GM23338 (cell line): ENCODE results near the gene SLC41A3. TPM values are rescaled to one million over a fixed set of nuclear protein-coding genes. Genes with fewer than 3 reads are reported as not detected.

Experiments
- ATAC-seq: fragments of 200-7000 bp; cut with Tn5 transposase; 3 replicates; pipeline ENCODE4 v1.9.1; 2020
- DNase-seq: peaks from one replicate; pipeline ENCODE4 v3.0.0-alpha.2; 2015; ENCODE audit warnings: low spot score
- H2AFZ ChIP-seq: fragments of 200-600 bp; sonication (generic); 2 replicates; pipeline ENCODE4 v1.8.0; 2016; ENCODE audit warnings: antibody characterized with exemption, mild to moderate bottlenecking, moderate library complexity
- H3F3A ChIP-seq: fragments of 200-600 bp; sonication (generic); replicated peaks from 2 replicates; pipeline ENCODE4 v1.8.0; 2017; ENCODE audit warnings: antibody characterized with exemption, mixed run types, low read depth
- H3K27ac ChIP-seq: fragments of 200-600 bp; sonication (generic); 2 replicates; pipeline ENCODE4 v1.6.1; 2016; ENCODE audit warnings: low read depth
- H3K27me3 ChIP-seq: fragments of 200-600 bp; sonication (generic); 2 replicates; pipeline ENCODE4 v1.8.0; 2016; ENCODE audit warnings: mild to moderate bottlenecking, mixed run types, moderate library complexity; ENCODE audit not compliant: insufficient read depth
- H3K36me3 ChIP-seq: fragments of 200-600 bp; sonication (generic); 2 replicates; pipeline ENCODE4 v1.8.0; 2016; ENCODE audit warnings: mild to moderate bottlenecking; ENCODE audit not compliant: insufficient read depth
- H3K4me1 ChIP-seq: fragments of 200-600 bp; sonication (generic); 2 replicates; pipeline ENCODE4 v1.8.0; 2016; ENCODE audit warnings: mild to moderate bottlenecking, moderate library complexity; ENCODE audit not compliant: insufficient read depth
- H3K4me2 ChIP-seq: fragments of 200-600 bp; sonication (generic); 2 replicates; pipeline ENCODE4 v1.7.1; 2017; ENCODE audit warnings: mixed run types
- H3K4me3 ChIP-seq: fragments of 200-600 bp; sonication (generic); 2 replicates; pipeline ENCODE4 v1.6.1; 2016; ENCODE audit warnings: mixed run types
- H3K79me2 ChIP-seq: fragments of 200-600 bp; sonication (generic); replicated peaks from 2 replicates; pipeline ENCODE4 v1.8.0; 2017; ENCODE audit warnings: mild to moderate bottlenecking; ENCODE audit not compliant: insufficient read depth
- H3K9me2 ChIP-seq: fragments of 200-600 bp; sonication (generic); 2 replicates; pipeline ENCODE4 v1.8.0; 2017; ENCODE audit not compliant: insufficient read depth
- H4K20me1 ChIP-seq: fragments of 200-600 bp; sonication (generic); replicated peaks from 2 replicates; pipeline ENCODE4 v1.8.0; 2017; ENCODE audit warnings: mild to moderate bottlenecking; ENCODE audit not compliant: insufficient read depth
- H3K27ac Mint-ChIP-seq: 2 replicates; pipeline ENCODE4 v1.8.0; 2020; ENCODE audit warnings: inconsistent platforms, mild to moderate bottlenecking, moderate library complexity, mixed read lengths
- H3K27me3 Mint-ChIP-seq: 3 replicates; pipeline ENCODE4 v1.8.0; 2022; ENCODE audit warnings: low read depth, mild to moderate bottlenecking, moderate library complexity, mixed read lengths, inconsistent platforms; ENCODE audit not compliant: insufficient read depth, poor library complexity
- H3K36me3 Mint-ChIP-seq: 3 replicates; pipeline ENCODE4 v1.8.0; 2021; ENCODE audit warnings: low read depth, mild to moderate bottlenecking, inconsistent platforms, moderate library complexity, mixed read lengths
- H3K4me1 Mint-ChIP-seq: 3 replicates; pipeline ENCODE4 v1.8.0; 2020; ENCODE audit warnings: mild to moderate bottlenecking, inconsistent platforms, mixed read lengths
- H3K4me3 Mint-ChIP-seq: 3 replicates; pipeline ENCODE4 v1.8.0; 2021; ENCODE audit warnings: moderate library complexity, mild to moderate bottlenecking, inconsistent platforms, mixed read lengths
- H3K9me3 Mint-ChIP-seq: 3 replicates; pipeline ENCODE4 v1.8.0; 2020; ENCODE audit warnings: moderate library complexity, mild to moderate bottlenecking, inconsistent platforms, mixed read lengths
- EZH2 ChIP-seq: fragments of 200-600 bp; sonication (generic); IDR thresholded peaks from one replicate; pipeline ENCODE4 v1.8.0; 2017; ENCODE audit warnings: antibody characterized with exemption, mild to moderate bottlenecking, low read depth; ENCODE audit not compliant: unreplicated experiment
- EZH2phosphoT487 ChIP-seq: fragments of 200-600 bp; sonication (generic); IDR thresholded peaks from one replicate; pipeline ENCODE4 v1.8.1; 2018; ENCODE audit warnings: antibody characterized with exemption; ENCODE audit not compliant: unreplicated experiment
- JUNB ChIP-seq: IDR thresholded peaks from one replicate; pipeline ENCODE4 v1.6.1; 2016; ENCODE audit warnings: antibody characterized with exemption; ENCODE audit not compliant: unreplicated experiment
- NANOG ChIP-seq: IDR thresholded peaks from 2 replicates; pipeline ENCODE4 v1.6.1; 2016; ENCODE audit warnings: antibody characterized with exemption, borderline replicate concordance
- POLR2AphosphoS5 ChIP-seq: IDR thresholded peaks from 2 replicates; pipeline ENCODE4 v1.6.1; 2016; ENCODE audit warnings: antibody characterized with exemption, low read depth
- ZNF114 ChIP-seq: fragments of 250-450 bp; sonication (Bioruptor Pico); IDR thresholded peaks from 2 replicates; pipeline ENCODE4 v1.5.0; 2020; ENCODE audit warnings: mild to moderate bottlenecking, moderate library complexity
- ZNF331 ChIP-seq: fragments of 250-450 bp; sonication (Bioruptor Pico); IDR thresholded peaks from 2 replicates; pipeline ENCODE4 v1.5.0; 2020; ENCODE audit warnings: low read depth, mild to moderate bottlenecking, moderate library complexity
- polyA plus RNA-seq: library from polyadenylated mRNA; unstranded; fragments of >200 nt; fragmentation: Nextera tagmentation; extraction: Ambion mirVana; gene quantifications from 2 replicates; pipeline ENCODE4 v1.2.1, GENCODE V29; 2016
- total RNA-seq: library from RNA; depleted of rRNA; stranded (reverse); fragments of >200 nt; shearing (Covaris generic); gene quantifications from 2 replicates; pipeline ENCODE4 v1.2.3, GENCODE V29; 2014
- TF ChIP-seq, protein P1 (sequence below): fragments of 250-450 bp; sonication (Bioruptor Pico); IDR thresholded peaks from 2 replicates; pipeline ENCODE4 v1.5.0; 2020; ENCODE audit warnings: mild to moderate bottlenecking, moderate library complexity
- TF ChIP-seq, protein P2 (sequence below), 2 experiments: fragments of 200-600 bp in 1 of 2; sonication (generic) in 1 of 2; conservative IDR thresholded peaks; 2 replicates each; pipeline versions ENCODE4 v1.5.1 to v1.6.1; 2016 to 2017; ENCODE audit warnings: antibody characterized with exemption in 2 of 2, low read depth in 2 of 2, mild to moderate bottlenecking in 2 of 2, moderate library complexity in 1 of 2
- TF ChIP-seq, protein P3 (sequence below): IDR thresholded peaks from 2 replicates; pipeline ENCODE4 v1.6.1; 2016; ENCODE audit warnings: antibody characterized with exemption

Gene SLC41A3
- total and polyA plus RNA-seq, 2 experiments from 2014 or later, result 12.1 to 29.8 TPM

DNA sequence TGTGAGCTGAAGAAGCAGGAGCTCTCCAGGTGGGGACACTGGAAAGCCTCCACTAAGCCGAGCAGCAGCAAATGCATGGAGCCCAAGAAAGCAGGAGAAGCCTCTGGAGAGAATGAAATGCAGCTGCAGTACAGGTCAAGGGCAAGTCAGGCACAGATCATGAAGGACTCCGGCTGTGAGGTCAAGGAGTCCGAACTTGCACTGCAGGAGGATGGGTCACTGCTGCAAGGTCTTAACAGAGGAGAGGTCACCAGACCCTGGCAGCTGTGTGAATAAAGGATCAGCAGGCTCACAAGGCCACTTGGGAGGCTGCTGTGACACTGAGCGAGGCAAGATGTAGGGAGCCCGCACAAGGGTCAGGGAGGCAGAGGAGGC lies 24.7 kb upstream of the SLC41A3 start:
- no peak for DNase-seq
- no peak for ATAC-seq

More for the DNA sequence above, 24.7 kb upstream of the SLC41A3 start:
- H3K4me3 ChIP-seq, result no peak overlapping the region
- H3K9me2 ChIP-seq, result no peaks in the 10 kb centered on the region
- TF ChIP-seq, protein P1, sequence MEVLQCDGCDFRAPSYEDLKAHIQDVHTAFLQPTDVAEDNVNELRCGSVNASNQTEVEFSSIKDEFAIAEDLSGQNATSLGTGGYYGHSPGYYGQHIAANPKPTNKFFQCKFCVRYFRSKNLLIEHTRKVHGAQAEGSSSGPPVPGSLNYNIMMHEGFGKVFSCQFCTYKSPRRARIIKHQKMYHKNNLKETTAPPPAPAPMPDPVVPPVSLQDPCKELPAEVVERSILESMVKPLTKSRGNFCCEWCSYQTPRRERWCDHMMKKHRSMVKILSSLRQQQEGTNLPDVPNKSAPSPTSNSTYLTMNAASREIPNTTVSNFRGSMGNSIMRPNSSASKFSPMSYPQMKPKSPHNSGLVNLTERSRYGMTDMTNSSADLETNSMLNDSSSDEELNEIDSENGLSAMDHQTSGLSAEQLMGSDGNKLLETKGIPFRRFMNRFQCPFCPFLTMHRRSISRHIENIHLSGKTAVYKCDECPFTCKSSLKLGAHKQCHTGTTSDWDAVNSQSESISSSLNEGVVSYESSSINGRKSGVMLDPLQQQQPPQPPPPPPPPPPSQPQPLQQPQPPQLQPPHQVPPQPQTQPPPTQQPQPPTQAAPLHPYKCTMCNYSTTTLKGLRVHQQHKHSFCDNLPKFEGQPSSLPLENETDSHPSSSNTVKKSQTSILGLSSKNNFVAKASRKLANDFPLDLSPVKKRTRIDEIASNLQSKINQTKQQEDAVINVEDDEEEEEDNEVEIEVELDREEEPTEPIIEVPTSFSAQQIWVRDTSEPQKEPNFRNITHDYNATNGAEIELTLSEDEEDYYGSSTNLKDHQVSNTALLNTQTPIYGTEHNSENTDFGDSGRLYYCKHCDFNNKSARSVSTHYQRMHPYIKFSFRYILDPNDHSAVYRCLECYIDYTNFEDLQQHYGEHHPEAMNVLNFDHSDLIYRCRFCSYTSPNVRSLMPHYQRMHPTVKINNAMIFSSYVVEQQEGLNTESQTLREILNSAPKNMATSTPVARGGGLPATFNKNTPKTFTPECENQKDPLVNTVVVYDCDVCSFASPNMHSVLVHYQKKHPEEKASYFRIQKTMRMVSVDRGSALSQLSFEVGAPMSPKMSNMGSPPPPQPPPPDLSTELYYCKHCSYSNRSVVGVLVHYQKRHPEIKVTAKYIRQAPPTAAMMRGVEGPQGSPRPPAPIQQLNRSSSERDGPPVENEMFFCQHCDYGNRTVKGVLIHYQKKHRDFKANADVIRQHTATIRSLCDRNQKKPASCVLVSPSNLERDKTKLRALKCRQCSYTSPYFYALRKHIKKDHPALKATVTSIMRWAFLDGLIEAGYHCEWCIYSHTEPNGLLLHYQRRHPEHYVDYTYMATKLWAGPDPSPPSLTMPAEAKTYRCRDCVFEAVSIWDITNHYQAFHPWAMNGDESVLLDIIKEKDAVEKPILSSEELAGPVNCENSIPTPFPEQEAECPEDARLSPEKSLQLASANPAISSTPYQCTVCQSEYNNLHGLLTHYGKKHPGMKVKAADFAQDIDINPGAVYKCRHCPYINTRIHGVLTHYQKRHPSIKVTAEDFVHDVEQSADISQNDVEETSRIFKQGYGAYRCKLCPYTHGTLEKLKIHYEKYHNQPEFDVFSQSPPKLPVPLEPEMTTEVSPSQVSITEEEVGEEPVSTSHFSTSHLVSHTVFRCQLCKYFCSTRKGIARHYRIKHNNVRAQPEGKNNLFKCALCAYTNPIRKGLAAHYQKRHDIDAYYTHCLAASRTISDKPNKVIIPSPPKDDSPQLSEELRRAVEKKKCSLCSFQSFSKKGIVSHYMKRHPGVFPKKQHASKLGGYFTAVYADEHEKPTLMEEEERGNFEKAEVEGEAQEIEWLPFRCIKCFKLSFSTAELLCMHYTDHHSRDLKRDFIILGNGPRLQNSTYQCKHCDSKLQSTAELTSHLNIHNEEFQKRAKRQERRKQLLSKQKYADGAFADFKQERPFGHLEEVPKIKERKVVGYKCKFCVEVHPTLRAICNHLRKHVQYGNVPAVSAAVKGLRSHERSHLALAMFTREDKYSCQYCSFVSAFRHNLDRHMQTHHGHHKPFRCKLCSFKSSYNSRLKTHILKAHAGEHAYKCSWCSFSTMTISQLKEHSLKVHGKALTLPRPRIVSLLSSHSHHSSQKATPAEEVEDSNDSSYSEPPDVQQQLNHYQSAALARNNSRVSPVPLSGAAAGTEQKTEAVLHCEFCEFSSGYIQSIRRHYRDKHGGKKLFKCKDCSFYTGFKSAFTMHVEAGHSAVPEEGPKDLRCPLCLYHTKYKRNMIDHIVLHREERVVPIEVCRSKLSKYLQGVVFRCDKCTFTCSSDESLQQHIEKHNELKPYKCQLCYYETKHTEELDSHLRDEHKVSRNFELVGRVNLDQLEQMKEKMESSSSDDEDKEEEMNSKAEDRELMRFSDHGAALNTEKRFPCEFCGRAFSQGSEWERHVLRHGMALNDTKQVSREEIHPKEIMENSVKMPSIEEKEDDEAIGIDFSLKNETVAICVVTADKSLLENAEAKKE (CRISPR knock-in tag), result no peak
- TF ChIP-seq, protein P2, sequence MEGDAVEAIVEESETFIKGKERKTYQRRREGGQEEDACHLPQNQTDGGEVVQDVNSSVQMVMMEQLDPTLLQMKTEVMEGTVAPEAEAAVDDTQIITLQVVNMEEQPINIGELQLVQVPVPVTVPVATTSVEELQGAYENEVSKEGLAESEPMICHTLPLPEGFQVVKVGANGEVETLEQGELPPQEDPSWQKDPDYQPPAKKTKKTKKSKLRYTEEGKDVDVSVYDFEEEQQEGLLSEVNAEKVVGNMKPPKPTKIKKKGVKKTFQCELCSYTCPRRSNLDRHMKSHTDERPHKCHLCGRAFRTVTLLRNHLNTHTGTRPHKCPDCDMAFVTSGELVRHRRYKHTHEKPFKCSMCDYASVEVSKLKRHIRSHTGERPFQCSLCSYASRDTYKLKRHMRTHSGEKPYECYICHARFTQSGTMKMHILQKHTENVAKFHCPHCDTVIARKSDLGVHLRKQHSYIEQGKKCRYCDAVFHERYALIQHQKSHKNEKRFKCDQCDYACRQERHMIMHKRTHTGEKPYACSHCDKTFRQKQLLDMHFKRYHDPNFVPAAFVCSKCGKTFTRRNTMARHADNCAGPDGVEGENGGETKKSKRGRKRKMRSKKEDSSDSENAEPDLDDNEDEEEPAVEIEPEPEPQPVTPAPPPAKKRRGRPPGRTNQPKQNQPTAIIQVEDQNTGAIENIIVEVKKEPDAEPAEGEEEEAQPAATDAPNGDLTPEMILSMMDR (conservative IDR thresholded peaks at IDR 0.05; ENCODE audit: low read depth in 2 of 2), result no peak
- TF ChIP-seq NANOG (no peak), JUNB (no peak), EZH2phosphoT487 (no peak), ZNF331 (CRISPR knock-in tag) (no peak), EZH2 (no peak), ZNF114 (CRISPR knock-in tag) (no peak), POLR2AphosphoS5 (no peak)
- TF ChIP-seq, protein P3, sequence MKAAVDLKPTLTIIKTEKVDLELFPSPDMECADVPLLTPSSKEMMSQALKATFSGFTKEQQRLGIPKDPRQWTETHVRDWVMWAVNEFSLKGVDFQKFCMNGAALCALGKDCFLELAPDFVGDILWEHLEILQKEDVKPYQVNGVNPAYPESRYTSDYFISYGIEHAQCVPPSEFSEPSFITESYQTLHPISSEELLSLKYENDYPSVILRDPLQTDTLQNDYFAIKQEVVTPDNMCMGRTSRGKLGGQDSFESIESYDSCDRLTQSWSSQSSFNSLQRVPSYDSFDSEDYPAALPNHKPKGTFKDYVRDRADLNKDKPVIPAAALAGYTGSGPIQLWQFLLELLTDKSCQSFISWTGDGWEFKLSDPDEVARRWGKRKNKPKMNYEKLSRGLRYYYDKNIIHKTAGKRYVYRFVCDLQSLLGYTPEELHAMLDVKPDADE, result no peak
- H3K4me3 Mint-ChIP-seq, result no peak overlapping the region
- no peaks in the 10 kb centered on the region for H4K20me1 ChIP-seq
- H3K27ac ChIP-seq, result no peak overlapping the region
- no peaks in the 10 kb centered on the region for H3K79me2 ChIP-seq
- H3K36me3 Mint-ChIP-seq, result no peaks in the 10 kb centered on the region
- no peak overlapping the region for H2AFZ ChIP-seq
- H3K4me1 Mint-ChIP-seq, result no peaks in the 10 kb centered on the region
- no peaks in the 10 kb centered on the region for H3F3A ChIP-seq
- no peaks in the 10 kb centered on the region for H3K36me3 ChIP-seq
- peaks cover 3% of the 10 kb centered on the region; the same call in 1 of the 3 replicates for H3K9me3 Mint-ChIP-seq
- no peaks in the 10 kb centered on the region for H3K27me3 ChIP-seq
- no peak overlapping the region for H3K27ac Mint-ChIP-seq
- no peak overlapping the region for H3K4me2 ChIP-seq
- H3K27me3 Mint-ChIP-seq, result peaks cover 2% of the 10 kb centered on the region
- H3K4me1 ChIP-seq, result no peaks in the 10 kb centered on the region
